NT2/D1 (cell line): ENCODE data around the gene GNAQ.

Source experiments
- SUZ12 ChIP-seq: IDR thresholded peaks from 2 replicates; pipeline ENCODE4 v1.6.1; 2011; ENCODE audit not compliant: insufficient read length, insufficient read depth; ENCODE audit errors: extremely low read depth
- YY1 ChIP-seq: IDR thresholded peaks from 2 replicates; pipeline ENCODE4 v1.6.1; 2011; ENCODE audit not compliant: insufficient read length, insufficient read depth

DNA sequence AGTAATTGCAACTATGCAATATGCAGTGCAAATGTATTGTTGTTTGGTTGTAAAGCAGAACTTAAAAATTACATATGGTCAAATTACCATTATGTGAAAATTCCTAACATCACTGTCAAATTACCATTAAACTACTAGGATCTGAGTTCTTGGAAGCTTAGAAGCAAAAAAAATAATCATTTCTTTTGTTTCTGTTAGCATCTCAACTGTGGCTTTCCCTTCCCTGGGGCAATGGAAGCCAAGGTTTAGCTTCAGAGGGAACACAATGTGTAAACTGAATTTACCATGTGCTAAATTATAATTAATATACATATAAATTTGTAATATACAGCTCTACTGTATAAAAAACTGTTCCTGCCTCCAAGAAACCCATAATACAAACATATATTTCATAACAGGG is 159.4 kb downstream of the GNAQ start:
- TF ChIP-seq YY1 (no peak), SUZ12 (no peak)
